AG08396 (cell line): ENCODE measurements around the gene ASTL.
"Not testable (repeated sequence)": the region's sequence is repeated elsewhere in the genome, so short reads cannot be mapped to it uniquely, and the experiment has no call there.

ENCODE experiments used
- DNase-seq: peaks from one replicate; pipeline ENCODE4 v3.0.0; 2012; ENCODE audit warnings: low spot score, mixed read lengths

ASTL gene

GRCh38 chr2:96138179-96139145, at the start of gene ASTL:
TSS of gene ASTL (minus strand) at chr2:96138502. CDS start at chr2:96138436, 66 bp downstream.
- DNase-seq: peak; percentile 70

- no peak for DNase-seq
These were observed 48.3 kb upstream of the ASTL start for GRCh38 chr2:96186562-96186961.

- no peak for DNase-seq
These were observed 47.2 kb upstream of the ASTL start for GRCh38 chr2:96185516-96185915.

- DNase-seq: no peak
These were observed 46.7 kb upstream of the ASTL start for GRCh38 chr2:96184989-96185388.

- DNase-seq: no peak
These were observed 45.9 kb upstream of the ASTL start for GRCh38 chr2:96184188-96184587.

- no peak for DNase-seq
These were observed 43.2 kb upstream of the ASTL start for GRCh38 chr2:96181529-96181928.

GRCh38 chr2:96180521-96180920, 42.2 kb upstream of the ASTL start:
- no peak for DNase-seq

- DNase-seq: no peak
These were observed 41.7 kb upstream of the ASTL start for GRCh38 chr2:96180002-96180401.

GRCh38 chr2:96176661-96177060, 38.4 kb upstream of the ASTL start:
- DNase-seq: no peak

GRCh38 chr2:96175951-96176350, 37.6 kb upstream of the ASTL start:
- peak; percentile 69 for DNase-seq

GRCh38 chr2:96174251-96175144, 36.2 kb upstream of the ASTL start:
- DNase-seq: peak; percentile 82

GRCh38 chr2:96171831-96172230, 33.5 kb upstream of the ASTL start:
- no peak for DNase-seq

- DNase-seq: no peak
These were observed 32.3 kb upstream of the ASTL start for GRCh38 chr2:96170626-96171025.

- no peak for DNase-seq
These were observed 31.7 kb upstream of the ASTL start for GRCh38 chr2:96169868-96170507.

GRCh38 chr2:96167407-96168013, 29.2 kb upstream of the ASTL start:
- DNase-seq: no peak

GRCh38 chr2:96164459-96165184, 26.3 kb upstream of the ASTL start:
- no peak for DNase-seq

GRCh38 chr2:96163768-96164429, 25.6 kb upstream of the ASTL start:
- DNase-seq: no peak

- DNase-seq: no peak
These were observed 25.1 kb upstream of the ASTL start for GRCh38 chr2:96163415-96163767.

- DNase-seq: no peak
These were observed 23.6 kb upstream of the ASTL start for GRCh38 chr2:96161898-96162297.

- DNase-seq: not testable (repeated sequence)
These were observed 22.1 kb upstream of the ASTL start for GRCh38 chr2:96160366-96160765.
